ENCODE measurements around the gene NCAPD3. TPM values are rescaled to one million over a fixed set of nuclear protein-coding genes. Genes with fewer than 3 reads are reported as not detected.
A peak's percentile ranks its signal among the peaks of the same experiment; 100 is the strongest.

NCAPD3 gene
- total and polyA plus RNA-seq, 2 of the 13 experiments (the other 11 are each of a cell fraction or from before 2014, with no cell fraction given): 20.7 to 25.6 TPM

DNA sequence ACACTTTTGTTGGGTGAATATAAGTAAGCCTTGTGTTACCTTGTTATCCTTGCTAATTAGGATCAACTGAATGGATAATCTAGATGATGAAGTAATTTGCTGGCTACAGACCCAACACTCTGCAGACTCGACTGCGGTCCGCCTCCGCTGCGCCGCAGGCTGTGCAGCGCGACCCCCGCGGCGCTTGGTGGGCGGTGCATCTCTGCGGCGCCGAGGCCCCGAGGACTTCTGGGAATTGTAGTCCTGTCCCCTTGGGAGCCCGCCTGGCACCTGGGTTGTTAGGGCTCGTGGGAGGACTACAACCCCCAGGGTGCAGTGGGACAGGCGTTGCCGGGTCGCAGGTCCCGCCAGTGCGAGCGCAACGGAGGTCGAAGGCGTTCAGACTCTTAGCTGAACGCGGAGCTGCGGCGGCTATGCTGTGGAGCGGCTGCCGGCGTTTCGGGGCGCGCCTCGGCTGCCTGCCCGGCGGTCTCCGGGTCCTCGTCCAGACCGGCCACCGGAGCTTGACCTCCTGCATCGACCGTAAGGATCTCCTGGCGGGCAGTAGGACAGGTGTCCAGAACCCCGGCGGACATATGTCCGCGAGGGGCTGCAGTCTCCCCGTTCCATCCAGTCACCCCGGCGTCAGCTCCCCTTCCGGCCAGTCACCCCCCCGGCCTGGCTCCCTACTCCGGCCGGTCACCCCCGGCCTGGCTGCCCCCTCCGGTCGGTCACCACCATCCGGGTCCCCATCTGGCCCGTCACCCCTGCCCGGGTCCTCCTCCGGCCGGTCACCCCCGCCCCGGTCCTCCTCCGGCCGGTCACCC is 29.6 kb upstream of the NCAPD3 start, which contains the start of the genes ACAD8 and THYN1 (continued):
- TF ChIP-seq ZFP36 (IDR thresholded peaks at IDR 0.05; ENCODE audit: borderline replicate concordance, low read depth, low read length, partially characterized antibody) (no peak), TARDBP (CRISPR knock-in tag; IDR thresholded peaks at IDR 0.05) (peak; percentile 43; the same call in 1 of the 2 replicates), ZNF407 (CRISPR knock-in tag; IDR thresholded peaks at IDR 0.05; ENCODE audit: not compliant biosample characterization) (peak; percentile 34), XRCC5 (optimal IDR thresholded peaks at IDR 0.05; ENCODE audit: low read length) (peak; percentile 67), ZNF556 (CRISPR knock-in tag; IDR thresholded peaks at IDR 0.05; ENCODE audit: borderline replicate concordance) (peak; percentile 38; the same call in 1 of the 2 replicates), ZNF124 (CRISPR knock-in tag; IDR thresholded peaks at IDR 0.05) (peak; percentile 82; the same call in 1 of the 2 replicates), SRSF9 (IDR thresholded peaks at IDR 0.05; ENCODE audit: borderline replicate concordance, insufficient read depth, low read depth, low read length, poor library complexity, severe bottlenecking) (no peak), XBP1 (CRISPR knock-in tag; IDR thresholded peaks at IDR 0.05) (no peak), THYN1 (CRISPR knock-in tag; IDR thresholded peaks at IDR 0.05; ENCODE audit: borderline replicate concordance, low read depth) (no peak), TGIF2 (CRISPR knock-in tag; IDR thresholded peaks at IDR 0.05) (0 out of 2 replicates have a peak, but pooled peaks have one; percentile 65), GATAD2A (CRISPR knock-in tag; IDR thresholded peaks at IDR 0.05) (no peak; the same call in 1 of the 2 replicates), ZNF253 (CRISPR knock-in tag; IDR thresholded peaks at IDR 0.05; ENCODE audit: borderline replicate concordance) (no peak), ZNF724P (CRISPR knock-in tag; IDR thresholded peaks at IDR 0.05; ENCODE audit: borderline replicate concordance) (no peak), ZNF12 (CRISPR knock-in tag; IDR thresholded peaks at IDR 0.05) (no peak), KDM1A (CRISPR knock-in tag; IDR thresholded peaks at IDR 0.05) (no peak), ZNF883 (CRISPR knock-in tag; IDR thresholded peaks at IDR 0.05; ENCODE audit: not compliant biosample characterization) (peak; percentile 63), TIGD3 (CRISPR knock-in tag; IDR thresholded peaks at IDR 0.05; ENCODE audit: borderline replicate concordance) (no peak)
- TF ChIP-seq, protein P1, sequence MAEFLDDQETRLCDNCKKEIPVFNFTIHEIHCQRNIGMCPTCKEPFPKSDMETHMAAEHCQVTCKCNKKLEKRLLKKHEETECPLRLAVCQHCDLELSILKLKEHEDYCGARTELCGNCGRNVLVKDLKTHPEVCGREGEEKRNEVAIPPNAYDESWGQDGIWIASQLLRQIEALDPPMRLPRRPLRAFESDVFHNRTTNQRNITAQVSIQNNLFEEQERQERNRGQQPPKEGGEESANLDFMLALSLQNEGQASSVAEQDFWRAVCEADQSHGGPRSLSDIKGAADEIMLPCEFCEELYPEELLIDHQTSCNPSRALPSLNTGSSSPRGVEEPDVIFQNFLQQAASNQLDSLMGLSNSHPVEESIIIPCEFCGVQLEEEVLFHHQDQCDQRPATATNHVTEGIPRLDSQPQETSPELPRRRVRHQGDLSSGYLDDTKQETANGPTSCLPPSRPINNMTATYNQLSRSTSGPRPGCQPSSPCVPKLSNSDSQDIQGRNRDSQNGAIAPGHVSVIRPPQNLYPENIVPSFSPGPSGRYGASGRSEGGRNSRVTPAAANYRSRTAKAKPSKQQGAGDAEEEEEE (CRISPR knock-in tag; IDR thresholded peaks at IDR 0.05; ENCODE audit: borderline replicate concordance): no peak
